Measurements from ENCODE around the gene GSC2.

GSC2 gene

GRCh38 chr22:19105867-19106802 lies 44.0 kb downstream of the GSC2 start:
- H3K36me3 ChIP-seq (ENCODE audit: insufficient read depth, low read length), result no peaks in the 10 kb centered on the region; the same call in 1 of the 2 replicates
- H3K9me3 ChIP-seq (ENCODE audit: insufficient read depth, low read depth, low read length), result no peaks in the 10 kb centered on the region
- no peaks in the 10 kb centered on the region for H3K9me2 ChIP-seq (replicated peaks; ENCODE audit: low read depth, low read length)
- peaks cover 14% of the 10 kb centered on the region for H3K4me1 ChIP-seq (ENCODE audit: insufficient read depth, low read length, poor library complexity, severe bottlenecking)
- H3K27me3 ChIP-seq (ENCODE audit: insufficient read depth, low read length, poor library complexity, severe bottlenecking), result no peaks in the 10 kb centered on the region
- no peak overlapping the region for H2AFZ ChIP-seq (ENCODE audit: low read length)
- H3K4me2 ChIP-seq (ENCODE audit: low read depth, low read length, poor library complexity, severe bottlenecking), result no peak overlapping the region
- H3K79me2 ChIP-seq (ENCODE audit: insufficient read depth, low read length), result peaks cover 86% of the 10 kb centered on the region
- no peaks in the 10 kb centered on the region for H3F3A ChIP-seq (ENCODE audit: low read depth)
- peak; percentile 59 for TF ChIP-seq CTCF (conservative IDR thresholded peaks at IDR 0.05; ENCODE audit: low read length)
- TF ChIP-seq EZH2phosphoT487 (IDR thresholded peaks at IDR 0.05; ENCODE audit: borderline replicate concordance), result no peak
- peaks cover 24% of the 10 kb centered on the region for H4K20me1 ChIP-seq (ENCODE audit: insufficient read depth, low read length, poor library complexity, severe bottlenecking)
- no peak overlapping the region for H3K4me3 ChIP-seq (ENCODE audit: low read length, poor library complexity, severe bottlenecking)
- H3K9ac ChIP-seq (ENCODE audit: low read depth, low read length, poor library complexity, severe bottlenecking), result no peak overlapping the region

GRCh38 chr22:19105456-19105855 lies 44.6 kb downstream of the GSC2 start:
- no peaks in the 10 kb centered on the region for H3K27me3 ChIP-seq (ENCODE audit: insufficient read depth, low read length, poor library complexity, severe bottlenecking)
- H3K9me2 ChIP-seq (replicated peaks; ENCODE audit: low read depth, low read length), result no peaks in the 10 kb centered on the region
- H3K4me2 ChIP-seq (ENCODE audit: low read depth, low read length, poor library complexity, severe bottlenecking), result no peak overlapping the region
- H3K4me3 ChIP-seq (ENCODE audit: low read length, poor library complexity, severe bottlenecking), result no peak overlapping the region
- H3K9ac ChIP-seq (ENCODE audit: low read depth, low read length, poor library complexity, severe bottlenecking), result no peak overlapping the region
- TF ChIP-seq EZH2phosphoT487 (IDR thresholded peaks at IDR 0.05; ENCODE audit: borderline replicate concordance), result no peak
- TF ChIP-seq CTCF (conservative IDR thresholded peaks at IDR 0.05; ENCODE audit: low read length), result no peak
- H3K79me2 ChIP-seq (ENCODE audit: insufficient read depth, low read length), result peaks cover 87% of the 10 kb centered on the region
- H4K20me1 ChIP-seq (ENCODE audit: insufficient read depth, low read length, poor library complexity, severe bottlenecking), result peaks cover 24% of the 10 kb centered on the region
- H3F3A ChIP-seq (ENCODE audit: low read depth), result no peaks in the 10 kb centered on the region
- no peaks in the 10 kb centered on the region; the same call in 1 of the 2 replicates for H3K36me3 ChIP-seq (ENCODE audit: insufficient read depth, low read length)
- no peaks in the 10 kb centered on the region for H3K9me3 ChIP-seq (ENCODE audit: insufficient read depth, low read depth, low read length)
- H3K4me1 ChIP-seq (ENCODE audit: insufficient read depth, low read length, poor library complexity, severe bottlenecking), result peaks cover 14% of the 10 kb centered on the region
- no peak overlapping the region for H2AFZ ChIP-seq (ENCODE audit: low read length)

GRCh38 chr22:19103880-19104821 lies 45.9 kb downstream of the GSC2 start:
- H3K9ac ChIP-seq (ENCODE audit: low read depth, low read length, poor library complexity, severe bottlenecking), result no peak overlapping the region
- peaks cover 4% of the 10 kb centered on the region for H3K4me1 ChIP-seq (ENCODE audit: insufficient read depth, low read length, poor library complexity, severe bottlenecking)
- no peaks in the 10 kb centered on the region for H3K9me3 ChIP-seq (ENCODE audit: insufficient read depth, low read depth, low read length)
- no peaks in the 10 kb centered on the region for H3K27me3 ChIP-seq (ENCODE audit: insufficient read depth, low read length, poor library complexity, severe bottlenecking)
- TF ChIP-seq CTCF (conservative IDR thresholded peaks at IDR 0.05; ENCODE audit: low read length) (no peak), EZH2phosphoT487 (IDR thresholded peaks at IDR 0.05; ENCODE audit: borderline replicate concordance) (no peak)
- no peak overlapping the region for H3K4me3 ChIP-seq (ENCODE audit: low read length, poor library complexity, severe bottlenecking)
- peaks cover 14% of the 10 kb centered on the region for H4K20me1 ChIP-seq (ENCODE audit: insufficient read depth, low read length, poor library complexity, severe bottlenecking)
- H3K4me2 ChIP-seq (ENCODE audit: low read depth, low read length, poor library complexity, severe bottlenecking), result no peak overlapping the region
- no peaks in the 10 kb centered on the region for H3K9me2 ChIP-seq (replicated peaks; ENCODE audit: low read depth, low read length)
- no peaks in the 10 kb centered on the region for H3F3A ChIP-seq (ENCODE audit: low read depth)
- H2AFZ ChIP-seq (ENCODE audit: low read length), result no peak overlapping the region
- H3K79me2 ChIP-seq (ENCODE audit: insufficient read depth, low read length), result peaks cover 85% of the 10 kb centered on the region
- no peaks in the 10 kb centered on the region; the same call in 1 of the 2 replicates for H3K36me3 ChIP-seq (ENCODE audit: insufficient read depth, low read length)
